GM12874 (cell line): ENCODE results near the gene FN3K.

ENCODE experiments used
- CTCF ChIP-seq: IDR thresholded peaks from 2 replicates; pipeline ENCODE4 v1.5.1; 2011; ENCODE audit warnings: low read depth, mild to moderate bottlenecking, control low read depth, low read length, moderate library complexity; ENCODE audit not compliant: insufficient read depth

FN3K gene

GRCh38 chr17:82745524-82745923, 10.1 kb downstream of the FN3K start:
- TF ChIP-seq CTCF = no peak

- no peak for TF ChIP-seq CTCF
These were observed 13.3 kb downstream of the FN3K start for GRCh38 chr17:82748756-82749155.

GRCh38 chr17:82750241-82750908, 15.0 kb downstream of the FN3K start:
- TF ChIP-seq CTCF = no peak

- no peak for TF ChIP-seq CTCF
These were observed 15.8 kb downstream of the FN3K start for GRCh38 chr17:82751171-82751570.

GRCh38 chr17:82751571-82752370, 16.4 kb downstream of the FN3K start, which contains the start of gene TBCD:
Gene TBCD, plus strand, starts transcription at chr17:82752065. Its CDS starts 129 bp downstream, at chr17:82752194.
- no peak for TF ChIP-seq CTCF

GRCh38 chr17:82752371-82753200, 17.2 kb downstream of the FN3K start:
- TF ChIP-seq CTCF = no peak

GRCh38 chr17:82753201-82753464, 17.7 kb downstream of the FN3K start:
- TF ChIP-seq CTCF = no peak
